Measurements from ENCODE around the gene AATK. TPM values are rescaled to one million over a fixed set of nuclear protein-coding genes. Genes with fewer than 3 reads are reported as not detected.
A peak's percentile ranks its signal among the peaks of the same experiment; 100 is the strongest.
"Not testable (repeated sequence)": the region's sequence is repeated elsewhere in the genome, so short reads cannot be mapped to it uniquely, and the experiment has no call there.

AATK gene
- total RNA-seq, 4 donors from 2014 or later = 247 to 385 (median 322) TPM

DNA sequence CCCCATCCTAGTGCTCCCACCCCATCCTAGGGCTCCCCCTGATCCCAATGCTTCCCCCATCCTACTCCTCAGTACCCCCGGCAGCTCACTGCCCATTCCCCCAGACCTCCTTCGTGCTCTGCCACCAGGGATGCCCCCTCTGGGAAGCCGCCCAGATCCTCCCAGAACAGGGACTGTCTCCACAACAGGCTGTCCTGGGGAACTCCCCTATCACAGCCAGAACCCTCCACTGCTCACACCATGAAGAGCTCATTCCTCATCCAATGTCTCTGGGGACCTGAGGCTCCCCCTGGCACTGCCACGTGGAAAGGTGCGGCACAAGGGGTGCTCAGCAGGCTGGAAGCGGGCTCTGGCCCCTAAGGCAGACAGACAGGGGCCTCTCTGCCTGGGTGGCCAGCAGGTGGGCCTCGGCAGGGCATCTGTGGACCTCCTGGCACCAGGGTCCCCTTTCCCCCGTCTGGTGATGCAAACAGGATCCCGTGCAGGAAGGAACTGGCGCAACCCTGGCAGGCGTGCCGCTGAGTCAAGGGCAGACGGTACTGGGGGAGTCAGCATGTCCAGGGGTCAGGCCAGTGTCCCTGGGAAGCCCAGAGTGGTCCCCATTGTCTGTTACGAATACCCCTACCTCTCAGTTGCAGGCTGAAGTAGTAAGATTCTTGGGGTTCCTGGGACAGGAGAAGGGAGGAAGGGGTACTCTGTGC lies 15.5 kb downstream of the AATK start:
- Histone ChIP-seq H3K4me1 (peaks cover 0 to 25% (median 0%) of the 10 kb centered on the region in 4 donors), H3K27ac (peak overlapping the region in 1 of 4 donors; percentile 67), H3K9me3 (no peaks in the 10 kb centered on the region), H3K27me3 (no peaks in the 10 kb centered on the region), H3K36me3 (no peaks in the 10 kb centered on the region), H3K4me3 (no peak overlapping the region)
- no peak for DNase-seq (ENCODE audit: low spot score in 2 of 2)
- 62 to 63% methylated on average over 9 to 14 of the region's 14 CpGs for WGBS, 2 donors
- TF ChIP-seq POLR2A (IDR thresholded peaks at IDR 0.05) = no peak
- peak in 1 of 2 donors; percentile 32 for TF ChIP-seq EP300 (IDR thresholded peaks at IDR 0.05)
- TF ChIP-seq, protein P1, sequence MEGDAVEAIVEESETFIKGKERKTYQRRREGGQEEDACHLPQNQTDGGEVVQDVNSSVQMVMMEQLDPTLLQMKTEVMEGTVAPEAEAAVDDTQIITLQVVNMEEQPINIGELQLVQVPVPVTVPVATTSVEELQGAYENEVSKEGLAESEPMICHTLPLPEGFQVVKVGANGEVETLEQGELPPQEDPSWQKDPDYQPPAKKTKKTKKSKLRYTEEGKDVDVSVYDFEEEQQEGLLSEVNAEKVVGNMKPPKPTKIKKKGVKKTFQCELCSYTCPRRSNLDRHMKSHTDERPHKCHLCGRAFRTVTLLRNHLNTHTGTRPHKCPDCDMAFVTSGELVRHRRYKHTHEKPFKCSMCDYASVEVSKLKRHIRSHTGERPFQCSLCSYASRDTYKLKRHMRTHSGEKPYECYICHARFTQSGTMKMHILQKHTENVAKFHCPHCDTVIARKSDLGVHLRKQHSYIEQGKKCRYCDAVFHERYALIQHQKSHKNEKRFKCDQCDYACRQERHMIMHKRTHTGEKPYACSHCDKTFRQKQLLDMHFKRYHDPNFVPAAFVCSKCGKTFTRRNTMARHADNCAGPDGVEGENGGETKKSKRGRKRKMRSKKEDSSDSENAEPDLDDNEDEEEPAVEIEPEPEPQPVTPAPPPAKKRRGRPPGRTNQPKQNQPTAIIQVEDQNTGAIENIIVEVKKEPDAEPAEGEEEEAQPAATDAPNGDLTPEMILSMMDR (IDR thresholded peaks at IDR 0.05) = no peak

DNA sequence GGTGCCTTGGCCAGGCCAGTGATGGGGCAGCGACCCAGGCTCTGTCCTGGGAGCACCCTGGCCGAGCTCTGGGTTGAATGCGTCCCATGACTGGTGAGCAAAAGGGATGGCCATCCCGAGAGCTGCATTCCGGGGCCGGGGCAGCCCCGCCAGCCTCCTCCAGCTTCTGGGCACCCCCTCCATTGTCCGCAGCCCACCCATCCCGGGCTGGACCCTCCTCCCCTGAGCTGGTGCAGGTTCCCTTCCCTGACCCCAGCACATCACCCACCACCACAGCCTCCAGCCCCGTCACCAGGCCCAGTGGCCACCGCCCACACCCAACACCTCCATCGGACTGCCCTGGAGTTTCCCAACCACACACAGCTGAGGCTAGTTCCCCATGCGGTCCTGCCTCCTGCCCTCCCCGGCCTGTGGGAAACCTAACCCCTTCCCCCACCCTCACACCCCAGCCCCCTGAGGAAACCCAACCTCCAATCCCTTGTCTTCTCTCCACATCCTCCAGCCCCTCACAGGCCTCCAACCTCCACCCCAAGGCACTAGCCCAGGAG lies 17.0 kb downstream of the AATK start:
- H3K4me3 ChIP-seq = no peak overlapping the region
- no peak overlapping the region for H3K27ac ChIP-seq
- no peaks in the 10 kb centered on the region for H3K36me3 ChIP-seq
- TF ChIP-seq EP300 (IDR thresholded peaks at IDR 0.05) = no peak
- no peak for TF ChIP-seq POLR2A (IDR thresholded peaks at IDR 0.05)
- TF ChIP-seq, protein P1 (IDR thresholded peaks at IDR 0.05) = no peak
- H3K4me1 ChIP-seq = peaks cover 0 to 32% (median 0%) of the 10 kb centered on the region in 4 donors
- WGBS, 2 donors = 65 to 71% methylated on average over 10 of the region's 14 CpGs
- no peak for DNase-seq (ENCODE audit: low spot score in 2 of 2)
- no peaks in the 10 kb centered on the region for H3K9me3 ChIP-seq
- no peaks in the 10 kb centered on the region for H3K27me3 ChIP-seq

GRCh38 chr17:81148571-81148970 lies 17.4 kb downstream of the AATK start:
- TF ChIP-seq, protein P1 (IDR thresholded peaks at IDR 0.05) = no peak
- TF ChIP-seq EP300 (IDR thresholded peaks at IDR 0.05) (no peak), POLR2A (IDR thresholded peaks at IDR 0.05) (no peak)
- no peaks in the 10 kb centered on the region for H3K27me3 ChIP-seq
- H3K9me3 ChIP-seq = no peaks in the 10 kb centered on the region
- H3K4me1 ChIP-seq = peaks cover 0 to 37% (median 0%) of the 10 kb centered on the region in 4 donors
- H3K36me3 ChIP-seq = no peaks in the 10 kb centered on the region
- WGBS, 2 donors = 82 to 88% methylated on average over 12 to 15 of the region's 15 CpGs
- DNase-seq (ENCODE audit: low spot score in 2 of 2) = no peak
- H3K4me3 ChIP-seq = no peak overlapping the region
- no peak overlapping the region for H3K27ac ChIP-seq

- H3K27ac ChIP-seq = no peak overlapping the region
- 80 to 86% methylated on average over 10 of the region's 10 CpGs for whole genome bisulfite sequencing, 2 donors
Measured at GRCh38 chr17:81147701-81148100, 18.3 kb downstream of the AATK start.

DNA sequence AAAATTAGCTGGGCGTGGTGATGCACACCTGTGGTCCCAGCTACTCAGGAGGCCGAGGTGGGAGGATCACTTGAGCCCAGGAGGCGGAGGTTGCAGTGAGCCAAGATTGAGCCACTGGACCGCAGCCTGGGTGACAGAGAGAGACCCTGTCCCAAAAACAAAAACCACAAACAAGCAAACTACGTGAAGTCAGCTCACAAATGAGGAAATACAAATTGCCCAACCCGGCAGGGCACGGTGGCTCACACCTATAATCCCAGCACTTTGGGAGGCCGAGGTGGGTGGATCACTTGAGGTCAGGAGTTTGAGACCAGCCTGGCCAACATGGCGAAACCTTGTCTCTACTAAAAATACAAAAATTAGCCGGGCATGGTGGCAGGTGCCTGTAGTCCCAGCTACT lies 19.8 kb downstream of the AATK start:
- H3K4me1 ChIP-seq = peaks cover 0 to 39% (median 8%) of the 10 kb centered on the region in 4 donors
- 84 to 86% methylated on average over 10 of the region's 10 CpGs for WGBS, 2 donors
- not testable (repeated sequence) for H3K27ac ChIP-seq; H3K9me3 ChIP-seq; H3K4me3 ChIP-seq; H3K27me3 ChIP-seq; H3K36me3 ChIP-seq; DNase-seq (ENCODE audit: low spot score in 2 of 2)

More at GRCh38 chr17:81147701-81148100, 18.3 kb downstream of the AATK start:
- Histone ChIP-seq H3K36me3 (no peaks in the 10 kb centered on the region), H3K4me3 (no peak overlapping the region), H3K27me3 (no peaks in the 10 kb centered on the region), H3K4me1 (peaks cover 0 to 40% (median 5%) of the 10 kb centered on the region in 4 donors), H3K9me3 (no peaks in the 10 kb centered on the region)
- DNase-seq (ENCODE audit: low spot score in 2 of 2) = no peak
- TF ChIP-seq EP300 (IDR thresholded peaks at IDR 0.05) (no peak), POLR2A (IDR thresholded peaks at IDR 0.05) (no peak)
- TF ChIP-seq, protein P1 (IDR thresholded peaks at IDR 0.05) = no peak

All from tibial nerve (tissue), 4 donors.